Activated CD8-positive, alpha-beta memory T cell treated with anti-CD3 and anti-CD28 coated beads for 24 hours (primary cell): ENCODE results near the gene RBM28.
"Not testable (repeated sequence)": the region's sequence is repeated elsewhere in the genome, so short reads cannot be mapped to it uniquely, and the experiment has no call there.

Experiments used
- DNase-seq: peaks from one replicate; pipeline ENCODE4 v3.0.0-alpha.2; 2020

The RBM28 gene

DNA sequence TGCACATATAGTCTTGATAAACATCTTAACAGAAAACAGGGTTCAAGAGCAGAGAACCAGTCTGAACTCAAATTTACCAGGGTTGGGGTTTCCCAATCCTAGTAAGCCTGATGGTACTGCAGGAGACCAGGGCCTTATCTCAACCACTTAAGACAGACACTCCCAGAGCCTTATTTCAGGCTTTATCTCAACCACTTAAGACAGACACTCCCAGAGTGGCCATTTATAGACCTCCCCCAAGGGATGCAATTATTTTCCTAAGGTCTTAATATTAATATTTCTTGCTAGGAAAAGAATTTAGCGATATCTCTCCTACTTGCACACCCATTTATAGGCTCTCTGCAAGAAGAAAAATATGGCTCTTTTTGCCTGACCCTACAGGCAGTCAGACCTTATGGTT lies 63.3 kb downstream of the RBM28 start:
- not testable (repeated sequence) for DNase-seq

DNA sequence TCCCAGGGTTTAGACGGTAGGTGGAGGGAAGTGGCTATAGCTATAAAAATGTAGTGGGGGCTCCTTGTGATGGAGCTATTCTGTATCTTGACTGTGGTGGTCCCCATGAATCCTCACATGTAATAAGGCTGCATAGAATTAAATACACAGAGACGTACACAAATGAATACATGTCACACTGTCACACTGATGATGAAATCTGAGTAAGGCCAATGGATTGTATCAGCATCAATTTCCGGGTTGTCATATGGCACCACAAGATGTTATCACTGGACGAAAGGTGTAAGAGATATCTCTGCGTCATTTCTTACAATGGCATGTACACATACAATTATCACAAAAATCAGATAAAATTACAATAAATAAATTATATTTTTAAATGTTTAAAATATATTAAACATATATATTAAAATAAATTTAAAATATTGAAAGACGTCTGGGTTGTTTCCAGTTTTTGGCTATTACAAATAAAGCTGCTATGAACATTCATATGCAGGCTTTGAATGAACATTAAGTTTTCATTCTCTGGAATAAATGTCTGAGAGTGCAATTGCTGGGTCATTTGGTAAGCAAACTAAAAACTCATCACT lies 64.5 kb downstream of the RBM28 start:
- DNase-seq, result no peak

DNA sequence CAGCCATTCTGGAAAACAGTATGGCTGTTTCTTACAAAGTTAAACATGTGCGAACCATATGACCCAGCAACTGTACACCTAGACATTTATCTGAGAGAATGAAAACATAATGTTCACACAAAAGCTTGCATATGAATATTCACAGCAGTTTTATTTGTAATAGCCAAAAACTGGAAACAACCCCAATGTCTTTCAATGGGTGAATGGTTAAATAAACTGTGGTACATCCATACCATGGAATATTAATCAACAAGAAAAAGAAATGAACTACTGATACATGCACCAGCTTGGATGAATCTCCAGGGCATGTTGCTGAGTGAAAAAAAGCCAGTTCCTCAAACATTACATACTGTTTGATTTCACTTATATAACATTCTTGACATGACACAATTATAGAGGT lies 65.3 kb downstream of the RBM28 start:
- no peak for DNase-seq

- DNase-seq, result peak; percentile 45
Measured at GRCh38 chr7:128275681-128276080, 68.0 kb downstream of the RBM28 start.

GRCh38 chr7:128274884-128275603 lies 68.7 kb downstream of the RBM28 start:
- DNase-seq, result no peak

DNA sequence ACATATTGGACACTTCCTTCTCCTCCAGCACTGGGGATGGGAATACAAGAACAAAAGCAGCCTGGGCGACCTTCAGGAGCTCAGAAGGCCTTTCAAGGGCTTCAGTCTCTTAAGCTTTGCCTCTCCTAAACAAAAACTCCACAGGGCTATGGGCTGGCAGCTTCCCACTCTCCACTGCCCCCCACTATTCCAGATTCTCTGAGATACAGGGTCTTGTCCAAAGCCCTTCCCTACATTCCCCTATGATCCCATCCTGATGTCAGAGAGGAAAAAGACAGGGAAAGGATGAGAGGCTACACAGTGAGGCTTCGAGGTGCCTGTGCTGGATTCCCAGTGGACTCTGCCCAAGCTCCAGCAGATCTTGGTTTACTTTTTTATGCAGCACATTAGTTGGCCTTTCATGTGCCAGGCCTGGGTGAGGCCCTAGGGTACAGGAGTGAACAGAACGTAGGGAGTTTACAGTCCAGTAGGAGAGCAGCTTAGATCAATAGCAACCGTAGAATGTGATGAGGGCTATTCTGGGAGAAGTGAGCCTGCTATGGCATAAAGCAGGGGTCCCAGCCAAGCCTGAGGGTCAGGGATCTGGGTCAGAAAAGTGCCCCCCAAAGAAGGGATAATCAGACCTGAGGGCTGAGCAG lies 69.3 kb downstream of the RBM28 start:
- DNase-seq, result peak; percentile 5

- peak; percentile 28 for DNase-seq
Measured at GRCh38 chr7:128271942-128272481, 71.7 kb downstream of the RBM28 start.

- DNase-seq, result no peak
Measured at GRCh38 chr7:128271471-128271941, 72.2 kb downstream of the RBM28 start.

GRCh38 chr7:128270826-128271272 lies 72.9 kb downstream of the RBM28 start:
- DNase-seq, result no peak

GRCh38 chr7:128268233-128268632 lies 75.5 kb downstream of the RBM28 start:
- no peak for DNase-seq

DNA sequence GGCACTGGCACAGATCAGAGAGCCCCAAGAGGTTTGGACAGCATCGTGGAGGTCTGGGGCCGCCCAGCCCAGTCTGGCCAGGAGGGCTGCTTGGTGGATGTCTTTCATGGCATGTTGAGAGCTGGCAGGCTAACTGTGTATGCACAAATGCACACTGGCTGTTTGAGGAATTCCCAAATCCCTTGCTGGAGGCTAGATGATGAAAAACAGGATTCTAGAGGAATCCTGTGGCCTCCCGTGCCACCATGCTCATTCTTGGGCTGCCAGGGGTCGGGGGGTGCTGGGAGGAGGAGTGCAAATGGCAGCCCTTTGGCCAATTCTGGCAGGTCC lies 76.1 kb downstream of the RBM28 start:
- DNase-seq, result no peak

- no peak for DNase-seq
Measured at GRCh38 chr7:128266883-128267594, 76.7 kb downstream of the RBM28 start.

- DNase-seq, result no peak
Measured at GRCh38 chr7:128266529-128266882, 77.2 kb downstream of the RBM28 start.

GRCh38 chr7:128265906-128266300 lies 77.8 kb downstream of the RBM28 start:
- DNase-seq, result no peak

DNA sequence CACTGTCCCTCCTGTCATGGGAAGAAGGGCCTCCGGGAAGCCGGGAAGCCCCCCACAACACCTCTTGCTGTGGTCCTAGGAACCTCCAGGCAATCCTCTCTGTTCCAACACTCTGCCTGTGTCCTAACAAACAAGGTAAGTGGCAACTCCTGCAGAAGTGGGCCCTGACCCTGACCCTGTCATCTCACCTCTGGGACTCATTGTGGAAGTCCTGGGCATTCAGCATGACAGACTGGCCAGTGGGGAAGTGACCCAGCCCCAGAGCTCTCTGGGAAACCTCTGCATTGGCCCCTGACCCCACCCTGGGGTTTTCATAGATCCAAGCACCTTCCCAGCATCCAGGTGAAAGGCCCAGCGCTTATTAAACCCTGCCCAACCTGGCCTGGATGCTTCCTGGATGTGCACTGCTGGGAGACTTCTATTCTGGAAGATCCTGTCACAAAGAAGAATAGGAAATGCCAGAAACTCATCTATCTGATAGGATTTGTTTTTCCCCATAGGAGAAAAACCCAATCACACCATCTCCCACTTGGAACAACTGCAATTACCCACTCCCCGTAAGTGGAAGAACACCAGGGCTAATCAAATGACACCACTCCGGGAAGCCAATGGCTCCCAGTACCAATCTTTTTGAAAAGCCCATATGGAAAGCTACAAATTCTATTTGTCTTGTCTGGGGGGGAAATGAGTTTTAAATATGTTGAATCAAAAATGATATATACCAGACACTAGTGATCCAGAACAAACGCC lies 78.4 kb downstream of the RBM28 start:
- DNase-seq, result no peak

DNA sequence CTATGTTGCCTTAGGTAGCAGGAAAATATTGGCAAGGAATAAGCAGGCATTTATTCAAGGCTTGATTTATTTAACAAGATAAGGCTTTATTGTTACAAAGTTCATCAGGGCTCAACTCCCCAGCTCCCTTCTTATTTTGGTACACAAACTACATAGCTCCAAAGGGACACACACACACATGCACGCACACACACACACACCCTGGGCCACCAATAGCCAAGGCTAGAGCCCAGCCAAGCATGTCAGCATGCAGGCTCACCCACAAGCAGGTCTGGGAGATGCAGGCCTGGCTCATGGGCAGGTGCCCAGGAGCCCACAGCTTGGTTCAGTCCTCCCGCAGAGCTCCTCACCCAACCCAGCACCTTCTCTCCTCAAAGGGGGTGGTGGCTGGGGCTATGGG lies 79.2 kb downstream of the RBM28 start:
- no peak for DNase-seq

GRCh38 chr7:128263420-128263819 lies 80.3 kb downstream of the RBM28 start:
- DNase-seq, result no peak

DNA sequence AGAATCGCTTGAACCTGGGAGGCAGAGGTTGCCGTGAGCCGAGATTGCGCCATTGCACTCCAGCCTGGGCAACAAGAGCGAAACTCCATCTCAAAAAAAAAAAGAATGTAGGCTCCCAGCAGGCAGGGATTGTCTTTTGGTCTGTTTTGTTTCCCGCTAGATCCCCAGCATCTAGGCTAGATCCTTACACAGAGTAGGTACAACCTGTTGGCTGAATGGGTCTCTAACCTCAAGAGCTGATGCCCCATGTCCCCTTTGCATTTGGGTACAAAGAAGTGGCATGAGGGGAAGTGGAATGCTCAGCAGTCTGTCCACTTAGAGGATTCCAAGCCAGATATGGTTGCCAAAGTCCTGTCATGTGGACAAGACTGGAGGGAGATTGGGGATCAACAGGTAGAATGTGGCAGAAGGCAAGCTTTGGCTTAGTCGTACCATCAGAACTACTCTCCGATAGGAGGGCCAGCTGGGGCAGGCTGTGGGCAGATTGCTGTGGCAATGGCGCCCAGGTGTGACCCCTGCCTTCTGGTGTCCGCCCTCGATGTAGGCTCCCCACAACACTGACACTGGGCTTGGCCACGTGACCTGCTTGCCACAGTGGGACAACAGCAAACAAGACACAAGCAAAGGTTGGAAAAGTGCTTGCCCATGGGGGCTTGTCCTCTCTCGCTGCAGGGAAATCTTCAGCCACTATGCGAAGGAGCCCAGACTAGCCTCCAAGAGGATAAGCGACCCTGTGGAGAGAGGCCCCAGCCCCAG lies 81.3 kb downstream of the RBM28 start:
- no peak for DNase-seq

DNA sequence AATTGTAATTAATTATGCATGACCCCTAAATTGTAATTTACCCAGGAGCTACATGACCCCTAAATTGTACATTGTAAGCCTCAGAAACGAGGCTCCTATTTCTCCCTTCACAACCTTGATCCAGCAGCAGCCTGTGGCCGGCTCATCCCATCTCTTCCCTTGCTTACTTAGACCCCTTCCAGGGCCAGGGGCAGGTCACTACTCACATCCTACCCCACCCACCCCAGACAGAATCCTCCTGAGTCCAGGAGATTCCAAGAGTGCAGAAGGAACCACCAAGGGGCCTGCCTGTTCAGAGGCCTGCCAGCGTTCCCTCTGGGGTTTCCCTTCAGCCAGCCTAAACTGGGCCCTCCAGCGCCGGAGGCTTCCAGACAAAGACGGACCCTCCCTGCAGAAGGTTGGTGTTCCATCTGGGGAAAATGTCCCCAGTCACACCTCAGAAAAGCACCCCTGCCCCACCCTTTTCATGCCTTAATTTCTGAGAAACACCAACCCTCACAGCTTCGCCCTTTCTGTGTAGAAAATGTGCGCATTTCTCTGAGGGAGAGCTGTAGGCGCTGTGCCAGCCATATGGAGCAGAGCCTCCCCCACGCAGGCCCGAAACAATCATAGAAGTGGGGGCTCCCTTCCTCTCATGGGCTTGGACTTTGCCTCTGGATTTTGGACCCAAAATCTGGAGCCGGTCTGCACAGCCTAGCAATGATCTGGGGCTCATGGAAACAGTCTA lies 83.5 kb downstream of the RBM28 start:
- no peak for DNase-seq

GRCh38 chr7:128259131-128260061 lies 84.3 kb downstream of the RBM28 start:
- no peak for DNase-seq
